ENCODE results near the gene CYSTM1.

- TF ChIP-seq POLR2A (IDR thresholded peaks at IDR 0.05), result no peak
- TF ChIP-seq, protein P1, sequence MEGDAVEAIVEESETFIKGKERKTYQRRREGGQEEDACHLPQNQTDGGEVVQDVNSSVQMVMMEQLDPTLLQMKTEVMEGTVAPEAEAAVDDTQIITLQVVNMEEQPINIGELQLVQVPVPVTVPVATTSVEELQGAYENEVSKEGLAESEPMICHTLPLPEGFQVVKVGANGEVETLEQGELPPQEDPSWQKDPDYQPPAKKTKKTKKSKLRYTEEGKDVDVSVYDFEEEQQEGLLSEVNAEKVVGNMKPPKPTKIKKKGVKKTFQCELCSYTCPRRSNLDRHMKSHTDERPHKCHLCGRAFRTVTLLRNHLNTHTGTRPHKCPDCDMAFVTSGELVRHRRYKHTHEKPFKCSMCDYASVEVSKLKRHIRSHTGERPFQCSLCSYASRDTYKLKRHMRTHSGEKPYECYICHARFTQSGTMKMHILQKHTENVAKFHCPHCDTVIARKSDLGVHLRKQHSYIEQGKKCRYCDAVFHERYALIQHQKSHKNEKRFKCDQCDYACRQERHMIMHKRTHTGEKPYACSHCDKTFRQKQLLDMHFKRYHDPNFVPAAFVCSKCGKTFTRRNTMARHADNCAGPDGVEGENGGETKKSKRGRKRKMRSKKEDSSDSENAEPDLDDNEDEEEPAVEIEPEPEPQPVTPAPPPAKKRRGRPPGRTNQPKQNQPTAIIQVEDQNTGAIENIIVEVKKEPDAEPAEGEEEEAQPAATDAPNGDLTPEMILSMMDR (IDR thresholded peaks at IDR 0.05), result no peak
These were observed 53.4 kb downstream of the CYSTM1 start for GRCh38 chr5:140228364-140228837.
